Kidney (tissue), 14 donors: ENCODE results near the gene CXXC1. TPM values are rescaled to one million over a fixed set of nuclear protein-coding genes. Genes with fewer than 3 reads are reported as not detected.

Experiments
- DNase-seq, 5 donors: peaks; one replicate each; pipeline ENCODE4 v3.0.0-alpha.2; 2013 to 2020
- FAIRE-seq: peaks from 2 replicates; lab custom pipeline; 2012; peaks lifted over from hg19 to GRCh38; lab: Jason Lieb, UNC
- H3K27ac ChIP-seq, 2 donors: one replicate each; pipeline ENCODE4 v1.7.0; 2013; ENCODE audit warnings: low read depth in 2 of 2, low read length in 2 of 2, inconsistent platforms in 1 of 2
- H3K27me3 ChIP-seq: one replicate; pipeline ENCODE4 v1.7.1; 2013; ENCODE audit warnings: low read length, inconsistent platforms; ENCODE audit not compliant: control insufficient read depth, insufficient read depth
- H3K36me3 ChIP-seq, 3 donors: one replicate each; pipeline versions ENCODE4 v1.7.0 to v1.7.1; 2013; ENCODE audit warnings: low read length in 3 of 3, control low read depth in 1 of 3, inconsistent platforms in 1 of 3; ENCODE audit not compliant: insufficient read depth in 3 of 3, control insufficient read depth in 2 of 3
- H3K4me1 ChIP-seq, 3 donors: one replicate each; pipeline versions ENCODE4 v1.7.0 to v1.7.1; 2013; ENCODE audit warnings: low read length in 3 of 3, inconsistent platforms in 1 of 3, low read depth in 1 of 3; ENCODE audit not compliant: control insufficient read depth in 2 of 3, insufficient read depth in 2 of 3
- H3K4me3 ChIP-seq, 3 donors: one replicate each; pipeline versions ENCODE4 v1.7.0 to v1.8.1; 2013; ENCODE audit warnings: low read length in 3 of 3, control low read depth in 1 of 3, inconsistent platforms in 1 of 3
- H3K9ac ChIP-seq, 3 donors: one replicate each; pipeline versions ENCODE4 v1.7.0 to v1.7.1; 2013; ENCODE audit warnings: low read length in 3 of 3, control low read depth in 1 of 3, inconsistent platforms in 1 of 3
- H3K9me3 ChIP-seq, 3 donors: one replicate each; pipeline versions ENCODE4 v1.7.0 to v1.7.1; 2013; ENCODE audit warnings: low read length in 3 of 3, control low read depth in 1 of 3, inconsistent platforms in 1 of 3; ENCODE audit not compliant: control insufficient read depth in 2 of 3, insufficient read depth in 1 of 3
- intact Hi-C: fragments of 100-400 bp; cut with DNase I; formaldehyde crosslinking; loops from one replicate; pipeline ENCODE4 v1.11.1; 2022
- polyA plus RNA-seq: library from polyadenylated mRNA; stranded (reverse); fragments of 350-450 nt; fragmentation: Illumina TruSeq; extraction: RNeasy Lipid Tissue Mini Kit (QIAGEN cat#74804); gene quantifications from one replicate; pipeline ENCODE4 v1.2.3, GENCODE V29; 2014; ENCODE audit warnings: low read depth, low replicate concordance; ENCODE audit not compliant: insufficient read depth
- total RNA-seq: library from RNA; stranded (reverse); fragmentation: NEBNext Ultra II Directional; extraction: Animal tissue kit (Norgen Biotek cat#: 25700); gene quantifications from one replicate; pipeline ENCODE4 v1.2.1, GENCODE V29; 2021
- TF ChIP-seq, protein P1 (sequence below): IDR thresholded peaks from 3 replicates; pipeline ENCODE4 v1.5.1; 2012; ENCODE audit warnings: mild to moderate bottlenecking, moderate library complexity, borderline replicate concordance; ENCODE audit not compliant: insufficient read depth; ENCODE audit errors: extremely low read depth
- donor health status: control.
- donor health status: control.
- donor health status: control.
- donor health status: control.
- donor health status: control.
- donor health status: DM: yes; HTN: yes; CAD: no.
- donor health status: Normal renal cell carcinoma (clear cell type).

CXXC1 gene
- total and polyA plus RNA-seq, 2 donors from 2014 or later: 39.0 to 88.7 TPM

DNA sequence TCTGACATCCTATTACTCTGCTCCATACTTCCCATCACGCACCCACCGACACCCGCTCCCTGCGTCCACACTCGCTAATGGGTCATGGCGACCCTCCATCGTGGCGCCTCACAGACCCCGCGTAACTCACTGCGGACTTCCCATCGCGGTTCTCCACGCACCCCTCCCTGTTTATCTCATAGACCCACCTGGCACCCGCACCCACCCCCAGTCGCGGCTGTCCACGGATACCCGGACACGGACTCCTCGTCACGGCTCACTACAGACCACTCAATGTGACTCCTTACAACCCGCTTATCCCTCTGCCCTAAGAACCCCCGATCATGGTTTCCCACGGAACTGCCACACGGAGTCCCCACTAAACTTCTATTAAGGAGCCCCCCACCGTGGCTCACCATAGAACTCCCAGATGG lies 458 bp downstream of the CXXC1 start:
- TF ChIP-seq, protein P1, sequence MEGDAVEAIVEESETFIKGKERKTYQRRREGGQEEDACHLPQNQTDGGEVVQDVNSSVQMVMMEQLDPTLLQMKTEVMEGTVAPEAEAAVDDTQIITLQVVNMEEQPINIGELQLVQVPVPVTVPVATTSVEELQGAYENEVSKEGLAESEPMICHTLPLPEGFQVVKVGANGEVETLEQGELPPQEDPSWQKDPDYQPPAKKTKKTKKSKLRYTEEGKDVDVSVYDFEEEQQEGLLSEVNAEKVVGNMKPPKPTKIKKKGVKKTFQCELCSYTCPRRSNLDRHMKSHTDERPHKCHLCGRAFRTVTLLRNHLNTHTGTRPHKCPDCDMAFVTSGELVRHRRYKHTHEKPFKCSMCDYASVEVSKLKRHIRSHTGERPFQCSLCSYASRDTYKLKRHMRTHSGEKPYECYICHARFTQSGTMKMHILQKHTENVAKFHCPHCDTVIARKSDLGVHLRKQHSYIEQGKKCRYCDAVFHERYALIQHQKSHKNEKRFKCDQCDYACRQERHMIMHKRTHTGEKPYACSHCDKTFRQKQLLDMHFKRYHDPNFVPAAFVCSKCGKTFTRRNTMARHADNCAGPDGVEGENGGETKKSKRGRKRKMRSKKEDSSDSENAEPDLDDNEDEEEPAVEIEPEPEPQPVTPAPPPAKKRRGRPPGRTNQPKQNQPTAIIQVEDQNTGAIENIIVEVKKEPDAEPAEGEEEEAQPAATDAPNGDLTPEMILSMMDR: no peak
- Histone ChIP-seq H3K9ac (peak overlapping the region; percentile 64 to 92 (median 79)), H3K27me3 (no peaks in the 10 kb centered on the region), H3K9me3 (no peaks in the 10 kb centered on the region), H3K27ac (peak overlapping the region; percentile 75 to 90), H3K4me3 (peak overlapping the region; percentile 82 to 97 (median 91)), H3K4me1 (peaks cover 0 to 6% (median 4%) of the 10 kb centered on the region in 3 donors), H3K36me3 (peaks cover 2 to 13% (median 10%) of the 10 kb centered on the region in 3 donors)
- intact Hi-C loops: no loop called here
- DNase-seq: peak in 1 of 5 donors; percentile 85
- no peak for FAIRE-seq

DNA sequence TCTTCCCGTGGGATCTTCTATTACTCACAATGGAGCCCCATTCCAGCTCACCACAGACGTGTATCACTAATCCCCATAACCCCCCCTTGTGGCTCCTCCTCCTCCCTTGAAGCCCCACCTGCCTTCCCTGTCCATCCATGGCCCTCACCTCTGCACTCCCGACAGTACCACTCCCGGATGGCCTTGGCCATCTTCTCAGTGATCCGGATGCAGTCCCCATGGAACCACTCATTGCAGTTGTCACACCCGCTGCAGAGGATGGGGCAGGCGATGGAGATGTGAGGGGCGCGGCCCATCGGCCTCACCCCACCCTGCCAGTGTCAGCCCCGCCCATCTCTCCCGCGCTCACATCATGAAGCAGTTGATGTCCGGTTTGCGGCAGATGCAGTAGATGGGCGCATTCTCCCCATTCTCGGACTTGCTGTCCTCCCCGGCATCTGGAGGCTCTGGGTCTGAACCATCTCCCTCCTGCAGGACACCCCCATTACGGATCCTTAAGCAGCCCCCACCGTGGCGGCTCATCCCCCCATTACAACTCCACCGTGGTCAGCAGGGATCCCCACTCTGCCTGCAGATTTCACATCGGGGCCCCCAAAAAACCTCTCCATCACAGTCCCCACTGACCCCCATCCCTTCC lies 983 bp downstream of the CXXC1 start:
- TF ChIP-seq, protein P1: no peak
- H3K36me3 ChIP-seq: peaks cover 2 to 13% (median 10%) of the 10 kb centered on the region in 3 donors
- H3K27ac ChIP-seq: peak overlapping the region in 1 of 2 donors; percentile 75
- H3K9me3 ChIP-seq: no peaks in the 10 kb centered on the region
- peak overlapping the region; percentile 64 to 92 (median 79) for H3K9ac ChIP-seq
- no peaks in the 10 kb centered on the region for H3K27me3 ChIP-seq
- peak overlapping the region; percentile 82 to 97 (median 91) for H3K4me3 ChIP-seq
- peak in 3 of 5 donors; percentile 29 to 80 (median 77) for DNase-seq
- H3K4me1 ChIP-seq: peaks cover 0 to 7% (median 5%) of the 10 kb centered on the region in 3 donors
- no peak for FAIRE-seq
- intact Hi-C loops: no loop called here

DNA sequence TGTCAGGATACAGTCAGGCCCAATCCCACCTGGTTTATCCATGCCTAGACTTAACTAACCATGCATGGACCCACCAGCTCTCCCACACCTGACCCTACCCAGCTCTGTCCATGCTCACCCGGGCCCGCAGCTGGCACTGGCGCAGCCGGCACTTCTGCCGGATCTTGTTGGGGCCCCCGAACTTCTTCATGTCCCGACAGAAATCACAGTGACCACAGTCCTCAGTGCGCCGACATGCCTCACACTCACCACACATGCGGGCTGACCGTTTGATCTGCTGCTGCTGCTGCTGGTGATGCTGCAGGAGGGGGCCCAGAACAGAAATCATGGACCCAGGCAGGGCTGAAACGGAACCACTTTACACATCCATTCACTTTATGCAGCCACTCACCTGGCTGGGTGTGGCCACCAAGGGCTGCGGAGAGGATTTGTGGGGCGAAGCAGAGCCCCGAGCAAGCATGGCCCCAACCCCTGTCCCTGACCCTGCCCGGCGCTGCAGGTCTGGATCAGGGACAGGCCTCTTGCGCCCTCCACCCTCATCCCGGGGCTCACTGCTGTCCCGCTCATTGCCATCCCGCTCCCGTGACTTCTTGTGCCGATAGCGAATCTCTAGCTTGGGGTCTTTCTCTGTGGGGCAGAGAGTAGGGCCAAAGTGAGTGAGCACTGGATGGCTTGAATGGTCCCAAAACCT lies 1.7 kb downstream of the CXXC1 start:
- no peak overlapping the region for H3K9ac ChIP-seq
- H3K4me1 ChIP-seq: peaks cover 0 to 8% (median 5%) of the 10 kb centered on the region in 3 donors
- no peak overlapping the region for H3K27ac ChIP-seq
- H3K4me3 ChIP-seq: no peak overlapping the region
- TF ChIP-seq, protein P1: no peak
- H3K9me3 ChIP-seq: no peaks in the 10 kb centered on the region
- no peaks in the 10 kb centered on the region for H3K27me3 ChIP-seq
- peaks cover 2 to 13% (median 10%) of the 10 kb centered on the region in 3 donors for H3K36me3 ChIP-seq
- intact Hi-C loops: no loop called here
- DNase-seq (peak in 2 of 5 donors; percentile 61 to 73), FAIRE-seq (no peak)
